Pulmonary artery endothelial cell (primary cell): Measurements from ENCODE around the gene MRPS31. TPM values are rescaled to one million over a fixed set of nuclear protein-coding genes. Genes with fewer than 3 reads are reported as not detected.
"Not testable (repeated sequence)": the region's sequence is repeated elsewhere in the genome, so short reads cannot be mapped to it uniquely, and the experiment has no call there.

Source experiments
- DNase-seq: peaks from one replicate; pipeline ENCODE4 v3.0.0-alpha.2; 2011; ENCODE audit warnings: low read depth, low spot score
- total RNA-seq: library from RNA; depleted of rRNA; stranded (reverse); fragments of >200 nt; gene quantifications from 2 replicates; pipeline ENCODE4 v1.2.3, GENCODE V29; 2014

Gene MRPS31
- total RNA-seq, 1 donor from 2014 or later, result 12.8 TPM

GRCh38 chr13:40789275-40790153 is 18.5 kb upstream of the MRPS31 start, which contains the start of gene SLC25A15:
SLC25A15 (plus strand) TSS chr13:40789611; CDS start chr13:40793227, 3,616 bp downstream.
- DNase-seq, result peak; percentile 60

GRCh38 chr13:40788540-40789274 is 17.7 kb upstream of the MRPS31 start:
- not testable (repeated sequence) for DNase-seq

GRCh38 chr13:40787062-40787461 is 16.1 kb upstream of the MRPS31 start:
- no peak for DNase-seq

GRCh38 chr13:40786568-40786996 is 15.6 kb upstream of the MRPS31 start:
- no peak for DNase-seq

GRCh38 chr13:40784540-40784939 is 13.6 kb upstream of the MRPS31 start:
- no peak for DNase-seq

GRCh38 chr13:40782971-40783370 is 12.0 kb upstream of the MRPS31 start:
- DNase-seq, result not testable (repeated sequence)

- no peak for DNase-seq
Observed at GRCh38 chr13:40781717-40782116, 10.7 kb upstream of the MRPS31 start.

- DNase-seq, result no peak
Observed at GRCh38 chr13:40780822-40781401, 9.9 kb upstream of the MRPS31 start.

- DNase-seq, result no peak
Observed at GRCh38 chr13:40779796-40780285, 8.9 kb upstream of the MRPS31 start.

- DNase-seq, result no peak
Observed at GRCh38 chr13:40779049-40779448, 8.1 kb upstream of the MRPS31 start.

- no peak for DNase-seq
Observed at GRCh38 chr13:40777809-40778175, 6.8 kb upstream of the MRPS31 start.

GRCh38 chr13:40777166-40777808 is 6.3 kb upstream of the MRPS31 start:
- DNase-seq, result no peak

- no peak for DNase-seq
Observed at GRCh38 chr13:40776681-40777165, 5.7 kb upstream of the MRPS31 start.

GRCh38 chr13:40776232-40776631 is 5.2 kb upstream of the MRPS31 start:
- no peak for DNase-seq

- DNase-seq, result no peak
Observed at GRCh38 chr13:40774672-40775071, 3.7 kb upstream of the MRPS31 start.

- DNase-seq, result no peak
Observed at GRCh38 chr13:40772765-40773473, 1.9 kb upstream of the MRPS31 start.

GRCh38 chr13:40770609-40770933 is 419 bp downstream of the MRPS31 start:
- no peak for DNase-seq

- DNase-seq, result no peak
Observed at GRCh38 chr13:40769970-40770369, 1.0 kb downstream of the MRPS31 start.

- no peak for DNase-seq
Observed at GRCh38 chr13:40765602-40766001, 5.4 kb downstream of the MRPS31 start.

GRCh38 chr13:40764587-40765403 is 6.2 kb downstream of the MRPS31 start:
- DNase-seq, result no peak
